Measurements from ENCODE around the gene ADH5. TPM values are rescaled to one million over a fixed set of nuclear protein-coding genes. Genes with fewer than 3 reads are reported as not detected.

ADH5 gene
- total and polyA plus RNA-seq, 9 of the 15 experiments (the other 6 are each of a cell fraction or from before 2014, with no cell fraction given), result 115 to 310 (median 200) TPM

DNA sequence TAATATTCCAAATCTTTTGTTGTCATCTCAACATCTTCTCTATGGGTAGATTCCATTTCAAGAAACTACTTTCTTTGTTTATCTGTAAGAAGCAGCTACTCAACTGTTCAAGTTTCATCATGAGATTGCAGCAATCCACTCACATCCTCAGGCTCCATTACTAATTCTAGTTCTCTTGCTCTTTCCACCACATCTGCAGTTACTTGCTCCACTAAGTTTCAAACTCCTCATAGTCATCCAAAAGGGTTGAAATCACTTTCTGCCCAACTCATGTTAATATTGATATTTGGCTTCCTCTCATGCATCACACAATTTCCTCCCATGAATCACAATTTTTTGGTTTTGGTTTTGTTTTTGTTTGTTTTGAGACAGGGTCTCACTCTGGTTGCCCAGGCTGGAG is 35.7 kb downstream of the ADH5 start:
- Histone ChIP-seq H3K79me2 (ENCODE audit: control insufficient read depth, insufficient read depth, low read length) (no peaks in the 10 kb centered on the region), H3K27ac (ENCODE audit: extremely low read depth, low read depth, low read length) (no peak overlapping the region), H2AFZ (ENCODE audit: low read depth, low read length) (no peak overlapping the region), H3K4me1 (replicated peaks in 1 of 2; ENCODE audit: control insufficient read depth in 2 of 2, insufficient read depth in 2 of 2, low read length in 2 of 2) (no peaks in the 10 kb centered on the region; a peak in 2 of 5 replicates), H4K20me1 (replicated peaks; ENCODE audit: control insufficient read depth, insufficient read depth, low read length) (no peaks in the 10 kb centered on the region; the same call in 1 of the 2 replicates), H3K9me1 (ENCODE audit: control insufficient read depth, insufficient read depth, low read length) (no peaks in the 10 kb centered on the region), H3K9ac (ENCODE audit: insufficient read depth in 1 of 2, low read depth in 2 of 2, low read length in 2 of 2) (no peak overlapping the region), H3K36me3 (ENCODE audit: control insufficient read depth, insufficient read depth, low read length) (peaks cover 81% of the 10 kb centered on the region), H3K4me3 (no peak overlapping the region), H3K9me3 (replicated peaks; ENCODE audit: control insufficient read depth, insufficient read depth, low read depth, low read length) (no peaks in the 10 kb centered on the region), H3K27me3 (ENCODE audit: control insufficient read depth in 2 of 2, insufficient read depth in 2 of 2, low read length in 2 of 2) (no peaks in the 10 kb centered on the region), H3K4me2 (ENCODE audit: insufficient read depth, low read length) (no peak overlapping the region)
- ChIA-PET CTCF (ENCODE audit: low intra/inter-chr PET ratio) (no interaction called here), POLR2A (interaction anchor here (0.9 kb wide), 1 partner anchor 25 kb away, joined by 3 read pairs; no protein-coding TSS in a partner anchor)
- FAIRE-seq (no peak), DNase-seq (ENCODE audit: extremely low read depth in 1 of 4, low spot score in 3 of 4) (no peak), ATAC-seq (no peak)
- in situ Hi-C loops (cut with MboI) (loop anchor here (10.0 kb wide), 1 partner anchor 308 kb away; no protein-coding TSS in a partner anchor), intact Hi-C loops (cut with micrococcal nuclease) (no loop called here)
- no peak for TF ChIP-seq LCOR (CRISPR knock-in tag; IDR thresholded peaks at IDR 0.05)
- no TSS peak for BruUV-seq (replicated peaks)

DNA sequence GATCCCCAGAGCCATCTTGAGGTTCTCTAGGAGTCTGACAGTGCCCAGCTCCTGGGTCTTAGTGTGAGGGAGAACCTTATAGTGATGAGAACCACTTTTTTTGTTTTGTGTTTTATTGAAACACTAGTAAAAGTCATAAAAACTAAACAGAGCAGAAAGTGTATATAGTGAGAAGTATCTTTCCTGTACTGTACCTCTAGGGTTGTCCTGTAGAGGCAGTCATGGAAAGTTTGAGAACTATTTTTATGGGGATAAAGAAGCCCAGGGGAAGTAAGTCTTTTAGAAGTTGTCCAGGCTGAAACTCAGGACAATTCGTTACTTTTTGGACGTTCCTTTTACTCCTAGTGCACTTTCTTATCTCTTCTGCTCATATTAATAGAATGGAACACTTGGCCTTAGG is 40.9 kb downstream of the ADH5 start:
- Histone ChIP-seq H3K4me3 (no peak overlapping the region), H3K9me3 (replicated peaks; ENCODE audit: control insufficient read depth, insufficient read depth, low read depth, low read length) (no peaks in the 10 kb centered on the region), H3K9me1 (ENCODE audit: control insufficient read depth, insufficient read depth, low read length) (no peaks in the 10 kb centered on the region), H3K36me3 (ENCODE audit: control insufficient read depth, insufficient read depth, low read length) (peaks cover 88% of the 10 kb centered on the region), H2AFZ (ENCODE audit: low read depth, low read length) (no peak overlapping the region), H3K9ac (ENCODE audit: insufficient read depth in 1 of 2, low read depth in 2 of 2, low read length in 2 of 2) (no peak overlapping the region), H3K4me1 (replicated peaks in 1 of 2; ENCODE audit: control insufficient read depth in 2 of 2, insufficient read depth in 2 of 2, low read length in 2 of 2) (no peaks in the 10 kb centered on the region; a peak in 1 of 5 replicates), H3K79me2 (ENCODE audit: control insufficient read depth, insufficient read depth, low read length) (0 out of 3 replicates have a peak, but pooled peaks cover 3% of the 10 kb centered on the region), H3K27ac (ENCODE audit: extremely low read depth, low read depth, low read length) (peak overlapping the region; percentile 38; the same call in 1 of the 3 replicates), H3K27me3 (ENCODE audit: control insufficient read depth in 2 of 2, insufficient read depth in 2 of 2, low read length in 2 of 2) (no peaks in the 10 kb centered on the region), H4K20me1 (replicated peaks; ENCODE audit: control insufficient read depth, insufficient read depth, low read length) (no peaks in the 10 kb centered on the region), H3K4me2 (ENCODE audit: insufficient read depth, low read length) (no peak overlapping the region)
- DNase-seq (ENCODE audit: extremely low read depth in 1 of 4, low spot score in 3 of 4) (no peak), ATAC-seq (peak; percentile 78), FAIRE-seq (no peak)
- in situ Hi-C loops (cut with MboI), result no loop called here
- CTCF ChIA-PET (ENCODE audit: low intra/inter-chr PET ratio), result no interaction called here
- no TSS peak for BruUV-seq (replicated peaks)
- POLR2A ChIA-PET, result no interaction called here
- TF ChIP-seq FOXK2 (conservative IDR thresholded peaks at IDR 0.05 in 1 of 2, IDR thresholded peaks at IDR 0.05 in 1 of 2; ENCODE audit: low read depth in 2 of 2) (no peak), NFIX (CRISPR knock-in tag; IDR thresholded peaks at IDR 0.05; ENCODE audit: low read depth) (no peak)
- 41% methylated on average over 2 of the region's 2 CpGs for WGBS (ENCODE audit: insufficient coverage, low coverage, missing lambda C conversion rate)
- intact Hi-C loops (cut with micrococcal nuclease), result no loop called here
